ENCODE data around the gene OR7G2. TPM values are rescaled to one million over a fixed set of nuclear protein-coding genes. Genes with fewer than 3 reads are reported as not detected.

The OR7G2 gene
- total RNA-seq, 1 experiment from 2014 or later: not detected

GRCh38 chr19:9149997-9150396 lies 42.7 kb upstream of the OR7G2 start:
- H3K4me2 ChIP-seq (ENCODE audit: low read length): no peak overlapping the region
- CTCF ChIA-PET: no interaction called here
- no peaks in the 10 kb centered on the region for H3F3A ChIP-seq (ENCODE audit: low read length, unreplicated experiment)
- H3K27ac ChIP-seq (ENCODE audit: low read length): peak overlapping the region; percentile 8; the same call in 1 of the 2 replicates
- peak; percentile 84 for ATAC-seq
- H3K79me2 ChIP-seq (ENCODE audit: low read length): peaks cover 100% of the 10 kb centered on the region
- peaks cover 69% of the 10 kb centered on the region for H3K9me3 ChIP-seq (ENCODE audit: low read length)
- BruUV-seq (replicated peaks): no TSS peak
- no peaks in the 10 kb centered on the region for H3K27me3 ChIP-seq (ENCODE audit: low read length)
- peaks cover 12% of the 10 kb centered on the region for H3K4me1 ChIP-seq (ENCODE audit: insufficient read depth, low read length)
- TF ChIP-seq EZH2phosphoT487 (IDR thresholded peaks at IDR 0.05; ENCODE audit: borderline replicate concordance, low read length) (no peak), EZH2 (IDR thresholded peaks at IDR 0.05; ENCODE audit: low read length, unreplicated experiment) (no peak), CTCF (conservative IDR thresholded peaks at IDR 0.05; ENCODE audit: low read depth, low read length) (no peak)
- 0 out of 2 replicates have a peak, but pooled peaks cover 8% of the 10 kb centered on the region for H4K20me1 ChIP-seq (ENCODE audit: low read length)
- no peaks in the 10 kb centered on the region for H3K9me2 ChIP-seq (replicated peaks; ENCODE audit: low read length)
- DNase-seq: peak; percentile 76
- POLR2A ChIA-PET (ENCODE audit: unreplicated experiment): no interaction called here
- no peak overlapping the region; the same call in 1 of the 2 replicates for H3K4me3 ChIP-seq (ENCODE audit: low read length)
- peaks cover 94% of the 10 kb centered on the region for H3K36me3 ChIP-seq (ENCODE audit: low read depth, low read length)
- intact Hi-C loops (cut with micrococcal nuclease): loop anchor here (10.0 kb wide), 1 partner anchor 285 kb away; the partner anchor contains the start of gene ZNF266
- H2AFZ ChIP-seq (ENCODE audit: low read length): no peak overlapping the region
- no peak overlapping the region for H3K9ac ChIP-seq (ENCODE audit: low read length)

- peaks cover 94% of the 10 kb centered on the region for H3K36me3 ChIP-seq (ENCODE audit: low read depth, low read length)
- no TSS peak for BruUV-seq (replicated peaks)
Observed at GRCh38 chr19:9148697-9149096, 41.4 kb upstream of the OR7G2 start.

More at GRCh38 chr19:9148697-9149096, 41.4 kb upstream of the OR7G2 start:
- TF ChIP-seq CTCF (conservative IDR thresholded peaks at IDR 0.05; ENCODE audit: low read depth, low read length) (no peak), EZH2 (IDR thresholded peaks at IDR 0.05; ENCODE audit: low read length, unreplicated experiment) (no peak), EZH2phosphoT487 (IDR thresholded peaks at IDR 0.05; ENCODE audit: borderline replicate concordance, low read length) (no peak)
- H3K27ac ChIP-seq (ENCODE audit: low read length): no peak overlapping the region
- H3K79me2 ChIP-seq (ENCODE audit: low read length): peaks cover 100% of the 10 kb centered on the region
- peaks cover 12% of the 10 kb centered on the region for H3K4me1 ChIP-seq (ENCODE audit: insufficient read depth, low read length)
- ChIA-PET POLR2A (ENCODE audit: unreplicated experiment) (no interaction called here), CTCF (no interaction called here)
- no peak overlapping the region for H3K4me2 ChIP-seq (ENCODE audit: low read length)
- 0 out of 2 replicates have a peak, but pooled peaks cover 8% of the 10 kb centered on the region for H4K20me1 ChIP-seq (ENCODE audit: low read length)
- ATAC-seq (no peak), DNase-seq (no peak)
- no peak overlapping the region for H3K9ac ChIP-seq (ENCODE audit: low read length)
- no peak overlapping the region for H2AFZ ChIP-seq (ENCODE audit: low read length)
- peaks cover 65% of the 10 kb centered on the region for H3K9me3 ChIP-seq (ENCODE audit: low read length)
- H3K27me3 ChIP-seq (ENCODE audit: low read length): no peaks in the 10 kb centered on the region
- no peaks in the 10 kb centered on the region for H3K9me2 ChIP-seq (replicated peaks; ENCODE audit: low read length)
- intact Hi-C loops (cut with micrococcal nuclease): loop anchor here (10.0 kb wide), 1 partner anchor 286 kb away; the partner anchor contains the start of gene ZNF266
- no peak overlapping the region for H3K4me3 ChIP-seq (ENCODE audit: low read length)
- H3F3A ChIP-seq (ENCODE audit: low read length, unreplicated experiment): no peaks in the 10 kb centered on the region
